ENCODE data around the gene CCDC81.

DNA sequence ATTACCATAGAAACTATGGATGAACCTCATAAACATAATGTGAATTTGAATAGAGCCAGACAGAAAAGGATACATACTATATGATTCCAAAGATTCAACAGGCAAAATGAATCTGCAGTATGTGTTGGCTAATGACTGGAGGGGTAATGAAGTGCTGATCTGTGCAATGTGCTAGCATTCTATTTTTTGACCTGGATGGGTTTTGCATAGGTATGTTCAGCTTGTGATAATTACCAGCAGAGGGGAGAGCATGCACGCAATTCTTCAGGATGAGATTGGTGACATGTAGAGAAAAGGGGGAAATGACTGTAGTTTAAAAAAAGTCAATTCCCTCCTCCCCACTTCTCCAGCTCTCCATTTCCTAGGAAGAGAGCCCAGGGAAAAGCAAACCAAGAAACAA lies 618 bp upstream of the CCDC81 start:
- no peak for TF ChIP-seq ESRRA (IDR thresholded peaks at IDR 0.05; ENCODE audit: borderline replicate concordance, low read length)
- TF ChIP-seq, protein P1, sequence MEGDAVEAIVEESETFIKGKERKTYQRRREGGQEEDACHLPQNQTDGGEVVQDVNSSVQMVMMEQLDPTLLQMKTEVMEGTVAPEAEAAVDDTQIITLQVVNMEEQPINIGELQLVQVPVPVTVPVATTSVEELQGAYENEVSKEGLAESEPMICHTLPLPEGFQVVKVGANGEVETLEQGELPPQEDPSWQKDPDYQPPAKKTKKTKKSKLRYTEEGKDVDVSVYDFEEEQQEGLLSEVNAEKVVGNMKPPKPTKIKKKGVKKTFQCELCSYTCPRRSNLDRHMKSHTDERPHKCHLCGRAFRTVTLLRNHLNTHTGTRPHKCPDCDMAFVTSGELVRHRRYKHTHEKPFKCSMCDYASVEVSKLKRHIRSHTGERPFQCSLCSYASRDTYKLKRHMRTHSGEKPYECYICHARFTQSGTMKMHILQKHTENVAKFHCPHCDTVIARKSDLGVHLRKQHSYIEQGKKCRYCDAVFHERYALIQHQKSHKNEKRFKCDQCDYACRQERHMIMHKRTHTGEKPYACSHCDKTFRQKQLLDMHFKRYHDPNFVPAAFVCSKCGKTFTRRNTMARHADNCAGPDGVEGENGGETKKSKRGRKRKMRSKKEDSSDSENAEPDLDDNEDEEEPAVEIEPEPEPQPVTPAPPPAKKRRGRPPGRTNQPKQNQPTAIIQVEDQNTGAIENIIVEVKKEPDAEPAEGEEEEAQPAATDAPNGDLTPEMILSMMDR (IDR thresholded peaks at IDR 0.05) = no peak
- TF ChIP-seq POLR2A (IDR thresholded peaks at IDR 0.05; ENCODE audit: low read length) = no peak
- TF ChIP-seq, protein P2, sequence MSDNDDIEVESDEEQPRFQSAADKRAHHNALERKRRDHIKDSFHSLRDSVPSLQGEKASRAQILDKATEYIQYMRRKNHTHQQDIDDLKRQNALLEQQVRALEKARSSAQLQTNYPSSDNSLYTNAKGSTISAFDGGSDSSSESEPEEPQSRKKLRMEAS (IDR thresholded peaks at IDR 0.05) = no peak
- TF ChIP-seq, protein P3, sequence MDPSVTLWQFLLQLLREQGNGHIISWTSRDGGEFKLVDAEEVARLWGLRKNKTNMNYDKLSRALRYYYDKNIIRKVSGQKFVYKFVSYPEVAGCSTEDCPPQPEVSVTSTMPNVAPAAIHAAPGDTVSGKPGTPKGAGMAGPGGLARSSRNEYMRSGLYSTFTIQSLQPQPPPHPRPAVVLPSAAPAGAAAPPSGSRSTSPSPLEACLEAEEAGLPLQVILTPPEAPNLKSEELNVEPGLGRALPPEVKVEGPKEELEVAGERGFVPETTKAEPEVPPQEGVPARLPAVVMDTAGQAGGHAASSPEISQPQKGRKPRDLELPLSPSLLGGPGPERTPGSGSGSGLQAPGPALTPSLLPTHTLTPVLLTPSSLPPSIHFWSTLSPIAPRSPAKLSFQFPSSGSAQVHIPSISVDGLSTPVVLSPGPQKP (IDR thresholded peaks at IDR 0.05; ENCODE audit: low read depth, low read length) = no peak
- TF ChIP-seq CHD4 (IDR thresholded peaks at IDR 0.05; ENCODE audit: borderline replicate concordance) = no peak
- no peak for TF ChIP-seq MAFK (IDR thresholded peaks at IDR 0.05; ENCODE audit: partially characterized antibody)
- TF ChIP-seq RFX5 (IDR thresholded peaks at IDR 0.05) = no peak
- no peak for TF ChIP-seq EP300 (IDR thresholded peaks at IDR 0.05)
- no peak for TF ChIP-seq HDAC2 (IDR thresholded peaks at IDR 0.05)
- TF ChIP-seq CEBPB (IDR thresholded peaks at IDR 0.05) = no peak
- no peak for TF ChIP-seq RAD21 (conservative IDR thresholded peaks at IDR 0.05 in 1 of 2, IDR thresholded peaks at IDR 0.05 in 1 of 2)
- TF ChIP-seq TP53 (CRISPR knock-in tag; IDR thresholded peaks at IDR 0.05) = no peak
- no peak for TF ChIP-seq KDM5A (IDR thresholded peaks at IDR 0.05)
